Uterus (tissue), 4 donors: ENCODE data around the gene GALNT2. TPM values are rescaled to one million over a fixed set of nuclear protein-coding genes. Genes with fewer than 3 reads are reported as not detected.

Source experiments
- DNase-seq, 2 donors: peaks; one replicate each; pipeline ENCODE4 v3.0.0-alpha.2; 2019 to 2020
- H3K27ac ChIP-seq, 2 donors: fragments of 200-600 bp; sonication (generic); 1 replicate in 1 of 2; 2 replicates in 1 of 2; pipeline ENCODE4 v1.5.1; 2016 to 2018
- H3K27me3 ChIP-seq, 2 donors: fragments of 200-600 bp; sonication (generic); one replicate each; pipeline ENCODE4 v1.5.1; 2018 to 2019; ENCODE audit warnings: control low read depth in 1 of 2
- H3K36me3 ChIP-seq, 2 donors: fragments of 200-600 bp; sonication (generic); one replicate each; pipeline ENCODE4 v1.5.1; 2019; ENCODE audit warnings: control low read depth in 1 of 2
- H3K4me1 ChIP-seq, 2 donors: fragments of 200-600 bp; sonication (generic); one replicate each; pipeline ENCODE4 v1.5.1; 2018 to 2019; ENCODE audit warnings: control low read depth in 1 of 2
- H3K4me3 ChIP-seq, 2 donors: fragments of 200-600 bp; sonication (generic); 1 replicate in 1 of 2; 2 replicates in 1 of 2; pipeline ENCODE4 v1.5.1; 2018 to 2019; ENCODE audit warnings: mild to moderate bottlenecking in 1 of 2
- H3K9me3 ChIP-seq, 2 donors: fragments of 200-600 bp; sonication (generic); one replicate each; pipeline ENCODE4 v1.5.1; 2019; ENCODE audit warnings: control low read depth in 1 of 2
- POLR2A ChIP-seq, 2 donors: fragments of 450-650 bp; IDR thresholded peaks; one replicate each; pipeline ENCODE4 v1.6.1; 2016; ENCODE audit warnings: antibody characterized with exemption in 2 of 2, mild to moderate bottlenecking in 1 of 2, moderate library complexity in 1 of 2
- intact Hi-C: fragments of 100-400 bp; cut with DNase I; formaldehyde crosslinking; loops from one replicate; pipeline ENCODE4 v1.15.1; 2023; ENCODE audit warnings: low total_unique reads
- total RNA-seq, 4 donors: library from RNA; depleted of rRNA in 3 of 4; stranded (reverse); fragments of >200 nt in 3 of 4; gene quantifications; one replicate each; pipeline versions ENCODE4 v1.1.0 to v1.2.4, GENCODE V29; 2014 to 2023
- TF ChIP-seq, protein P1 (sequence below), 4 experiments: fragments of 200-600 bp in 2 of 4; fragments of 450-650 bp in 2 of 4; sonication (generic) in 2 of 4; IDR thresholded peaks; one replicate each; pipeline ENCODE4 v1.5.1; 2016 to 2019; ENCODE audit warnings: antibody characterized with exemption in 4 of 4, mild to moderate bottlenecking in 2 of 4, moderate library complexity in 1 of 4
- donor health status: DM: yes; HTN: yes; CAD: no.

The GALNT2 gene
- total RNA-seq, 4 donors from 2014 or later = 13.6 to 51.6 (median 39.6) TPM

DNA sequence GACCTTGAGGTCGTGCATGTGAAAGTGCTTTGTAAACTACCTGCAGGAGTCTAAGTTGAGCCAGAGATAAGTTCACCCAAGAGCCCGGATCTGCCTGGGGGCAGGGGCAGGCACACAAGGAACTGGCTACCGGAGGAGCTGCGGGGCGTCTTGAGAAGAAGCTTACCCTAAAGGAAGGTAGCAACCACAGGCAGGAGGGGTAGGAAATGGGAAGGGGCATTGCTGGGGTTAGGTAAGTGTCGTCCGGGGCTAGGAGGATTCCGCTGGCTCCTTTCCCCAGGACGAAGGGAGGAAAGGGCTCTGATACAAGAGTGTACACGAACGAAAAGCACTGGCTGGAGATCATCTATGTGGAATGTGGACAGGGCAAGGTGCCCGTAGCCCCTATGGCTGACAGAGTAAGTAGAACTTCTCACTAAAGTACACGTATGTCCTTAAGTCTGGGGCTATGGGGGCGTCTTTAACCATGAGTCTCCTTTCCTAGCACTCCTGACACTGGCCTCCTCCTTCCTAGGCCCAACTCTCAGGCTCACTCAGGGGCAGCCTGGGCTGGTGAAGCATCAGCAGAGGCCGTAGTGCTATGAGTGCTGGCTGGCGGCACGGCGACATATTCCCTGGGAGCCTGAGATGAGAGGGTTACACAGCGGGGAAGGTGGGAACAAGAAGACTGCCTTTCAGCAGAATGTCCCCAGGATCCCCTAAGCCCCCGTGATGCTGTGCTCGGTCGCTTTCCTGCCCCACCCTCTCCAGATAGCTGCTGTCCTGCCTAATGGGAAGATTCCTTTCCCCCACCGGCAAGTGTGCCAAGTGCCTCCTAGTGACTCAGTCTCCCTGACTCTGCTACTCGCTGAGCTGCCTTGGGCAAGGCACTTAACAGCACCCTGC lies 9.1 kb upstream of the GALNT2 start:
- intact Hi-C loops = no loop called here
- H3K4me1 ChIP-seq = no peaks in the 10 kb centered on the region
- H3K27ac ChIP-seq = no peak overlapping the region
- H3K4me3 ChIP-seq = no peak overlapping the region
- DNase-seq = no peak
- H3K9me3 ChIP-seq = no peaks in the 10 kb centered on the region
- TF ChIP-seq, protein P1, sequence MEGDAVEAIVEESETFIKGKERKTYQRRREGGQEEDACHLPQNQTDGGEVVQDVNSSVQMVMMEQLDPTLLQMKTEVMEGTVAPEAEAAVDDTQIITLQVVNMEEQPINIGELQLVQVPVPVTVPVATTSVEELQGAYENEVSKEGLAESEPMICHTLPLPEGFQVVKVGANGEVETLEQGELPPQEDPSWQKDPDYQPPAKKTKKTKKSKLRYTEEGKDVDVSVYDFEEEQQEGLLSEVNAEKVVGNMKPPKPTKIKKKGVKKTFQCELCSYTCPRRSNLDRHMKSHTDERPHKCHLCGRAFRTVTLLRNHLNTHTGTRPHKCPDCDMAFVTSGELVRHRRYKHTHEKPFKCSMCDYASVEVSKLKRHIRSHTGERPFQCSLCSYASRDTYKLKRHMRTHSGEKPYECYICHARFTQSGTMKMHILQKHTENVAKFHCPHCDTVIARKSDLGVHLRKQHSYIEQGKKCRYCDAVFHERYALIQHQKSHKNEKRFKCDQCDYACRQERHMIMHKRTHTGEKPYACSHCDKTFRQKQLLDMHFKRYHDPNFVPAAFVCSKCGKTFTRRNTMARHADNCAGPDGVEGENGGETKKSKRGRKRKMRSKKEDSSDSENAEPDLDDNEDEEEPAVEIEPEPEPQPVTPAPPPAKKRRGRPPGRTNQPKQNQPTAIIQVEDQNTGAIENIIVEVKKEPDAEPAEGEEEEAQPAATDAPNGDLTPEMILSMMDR (IDR thresholded peaks at IDR 0.05) = no peak
- no peak for TF ChIP-seq POLR2A (IDR thresholded peaks at IDR 0.05)
- no peaks in the 10 kb centered on the region for H3K27me3 ChIP-seq
- no peaks in the 10 kb centered on the region for H3K36me3 ChIP-seq

DNA sequence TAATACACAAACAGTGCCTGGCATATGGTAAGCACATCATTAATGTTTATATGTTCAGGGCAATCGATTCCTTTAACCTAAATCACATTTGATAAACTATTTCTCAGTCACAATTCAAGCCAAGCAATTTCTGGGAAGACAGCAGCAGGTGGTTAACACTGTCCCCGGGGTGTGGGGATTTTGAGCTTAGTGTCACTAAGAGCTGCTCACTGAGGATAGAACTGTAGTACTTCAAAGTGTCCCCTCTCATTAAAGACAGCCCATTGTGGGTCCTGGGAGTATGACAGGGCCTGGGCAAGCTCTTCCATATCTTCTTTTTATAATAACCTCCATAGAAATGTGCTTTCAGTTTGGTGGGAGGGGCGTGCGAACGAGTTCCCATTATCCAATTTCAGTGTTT lies 8.4 kb upstream of the GALNT2 start:
- DNase-seq = no peak
- H3K27me3 ChIP-seq = no peaks in the 10 kb centered on the region
- no peaks in the 10 kb centered on the region for H3K9me3 ChIP-seq
- TF ChIP-seq, protein P1 (IDR thresholded peaks at IDR 0.05) = no peak
- no peaks in the 10 kb centered on the region for H3K36me3 ChIP-seq
- no peak overlapping the region for H3K27ac ChIP-seq
- intact Hi-C loops = no loop called here
- H3K4me3 ChIP-seq = no peak overlapping the region
- no peaks in the 10 kb centered on the region for H3K4me1 ChIP-seq

DNA sequence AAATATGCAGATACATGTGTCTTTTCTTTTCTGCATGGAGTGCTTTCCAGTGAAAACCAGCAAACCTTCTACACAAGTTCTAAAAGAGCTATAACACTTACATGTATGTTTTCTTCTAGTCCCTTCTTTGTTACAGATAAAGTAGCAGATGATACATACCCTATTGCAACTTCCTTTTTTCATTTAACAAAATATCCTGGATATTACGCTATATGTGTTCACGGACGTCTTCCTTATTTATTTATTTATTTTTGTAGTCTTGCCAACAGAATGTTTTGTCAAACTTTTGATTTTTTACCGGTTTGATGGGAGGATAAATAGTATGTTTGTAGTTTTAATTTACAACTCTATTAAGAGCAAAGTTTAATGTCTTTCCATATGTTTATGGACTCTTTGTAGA lies 5.2 kb upstream of the GALNT2 start:
- TF ChIP-seq, protein P1 (IDR thresholded peaks at IDR 0.05) = no peak
- no peak for TF ChIP-seq POLR2A (IDR thresholded peaks at IDR 0.05)
- H3K27me3 ChIP-seq = no peaks in the 10 kb centered on the region
- intact Hi-C loops = no loop called here
- DNase-seq = no peak
- H3K4me3 ChIP-seq = no peak overlapping the region
- H3K36me3 ChIP-seq = no peaks in the 10 kb centered on the region
- no peaks in the 10 kb centered on the region for H3K9me3 ChIP-seq
- no peak overlapping the region for H3K27ac ChIP-seq
- H3K4me1 ChIP-seq = no peaks in the 10 kb centered on the region

DNA sequence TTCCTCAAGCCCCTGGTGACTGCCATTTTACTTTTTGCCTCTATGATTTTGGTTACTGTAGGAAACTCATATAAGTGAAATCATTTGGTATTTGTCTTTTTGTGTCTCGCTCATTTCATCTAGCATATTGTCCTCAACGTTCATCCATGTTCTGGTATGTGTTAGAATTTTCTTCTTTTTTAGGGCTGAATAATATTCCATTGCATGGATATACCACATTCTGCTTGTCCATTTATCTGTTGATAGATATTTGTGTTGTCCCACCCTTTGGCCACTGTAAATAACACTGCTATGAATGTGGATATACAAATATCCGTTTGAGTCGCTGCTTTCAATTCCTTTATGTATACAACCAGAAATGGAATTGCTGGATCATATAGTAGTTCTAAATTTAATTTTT lies 4.5 kb upstream of the GALNT2 start:
- no peaks in the 10 kb centered on the region for H3K27me3 ChIP-seq
- H3K27ac ChIP-seq = no peak overlapping the region
- no peaks in the 10 kb centered on the region for H3K9me3 ChIP-seq
- no peaks in the 10 kb centered on the region for H3K36me3 ChIP-seq
- no peak for DNase-seq
- H3K4me1 ChIP-seq = no peaks in the 10 kb centered on the region
- no peak for TF ChIP-seq POLR2A (IDR thresholded peaks at IDR 0.05)
- TF ChIP-seq, protein P1 (IDR thresholded peaks at IDR 0.05) = no peak
- intact Hi-C loops = no loop called here
- H3K4me3 ChIP-seq = no peak overlapping the region

DNA sequence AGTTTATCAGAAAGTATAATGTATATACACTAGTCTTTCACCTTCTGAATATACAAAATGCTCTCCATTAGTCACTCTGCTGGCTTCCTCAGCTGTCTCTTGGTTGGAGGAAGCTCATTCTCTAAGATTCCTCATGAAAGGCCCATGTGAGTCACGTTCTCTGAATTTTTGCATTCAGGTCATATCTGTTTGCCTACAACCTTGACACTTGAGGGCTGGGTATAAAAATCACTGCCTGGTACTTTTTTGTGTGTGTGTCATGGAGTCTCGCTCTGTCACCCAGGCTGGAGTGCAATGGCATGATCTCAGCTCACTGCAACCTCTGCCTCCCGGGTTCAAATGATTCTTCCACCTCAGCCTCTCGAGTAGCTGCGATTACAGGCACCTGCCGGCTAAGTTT lies 2.8 kb upstream of the GALNT2 start:
- Histone ChIP-seq H3K4me1 (peaks cover 6% of the 10 kb centered on the region in 2 donors), H3K9me3 (no peaks in the 10 kb centered on the region), H3K27me3 (no peaks in the 10 kb centered on the region), H3K36me3 (no peaks in the 10 kb centered on the region), H3K4me3 (no peak overlapping the region), H3K27ac (no peak overlapping the region)
- TF ChIP-seq POLR2A (IDR thresholded peaks at IDR 0.05) = no peak
- TF ChIP-seq, protein P1 (IDR thresholded peaks at IDR 0.05) = no peak
- DNase-seq = no peak
- intact Hi-C loops = no loop called here
